ENCODE results near the gene KLK6. TPM values are rescaled to one million over a fixed set of nuclear protein-coding genes. Genes with fewer than 3 reads are reported as not detected.

Gene KLK6
- total RNA-seq, 1 experiment from 2014 or later = 75.0 TPM

DNA sequence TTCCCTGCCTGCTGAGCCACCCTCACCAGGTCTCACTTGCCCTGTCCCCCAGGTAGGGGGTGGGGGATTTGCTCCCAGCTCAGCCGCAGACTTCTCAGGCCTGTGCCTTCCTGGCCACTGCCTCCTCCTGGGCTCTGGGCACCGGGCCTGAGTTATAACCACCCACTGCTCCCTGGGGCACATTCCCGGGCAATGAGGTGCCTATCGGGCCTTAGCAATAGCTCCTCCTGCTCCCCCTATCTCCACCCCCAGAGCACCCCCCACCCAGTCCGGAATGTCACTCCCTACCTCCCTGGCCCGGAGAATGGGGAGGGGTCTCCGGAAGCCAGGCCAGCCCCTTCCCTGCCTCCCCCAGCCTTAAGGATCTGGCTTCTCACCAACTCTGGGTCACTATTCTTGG is 16.5 kb downstream of the KLK6 start, which contains the start of gene KLK5:
KLK5 (minus strand) TSS at position 129 of the 400 bp plus-strand sequence. CDS start 381 bp downstream, outside the sequence.
- Histone ChIP-seq H4K20me1 (ENCODE audit: low read length) (no peaks in the 10 kb centered on the region), H3K27ac (ENCODE audit: low read length) (no peak within 1 kb of the TSS), H3K9me3 (ENCODE audit: low read length) (no peaks in the 10 kb centered on the region), H3K9me2 (replicated peaks; ENCODE audit: low read length) (no peaks in the 10 kb centered on the region), H3K9ac (ENCODE audit: low read length) (no peak within 1 kb of the TSS), H2AFZ (ENCODE audit: low read length) (peak within 1 kb of the TSS; percentile 23), H3K4me3 (ENCODE audit: low read length) (peak within 1 kb of the TSS; percentile 41; the same call in 1 of the 2 replicates), H3K4me2 (ENCODE audit: low read length) (peak within 1 kb of the TSS; percentile 46), H3K4me1 (ENCODE audit: insufficient read depth, low read length) (peaks cover 11% of the 10 kb centered on the region), H3F3A (ENCODE audit: low read length, unreplicated experiment) (no peaks in the 10 kb centered on the region), H3K27me3 (ENCODE audit: low read length) (no peaks in the 10 kb centered on the region), H3K79me2 (ENCODE audit: low read length) (no peaks in the 10 kb centered on the region), H3K36me3 (ENCODE audit: low read depth, low read length) (no peaks in the 10 kb centered on the region)
- BruUV-seq (replicated peaks) = no TSS peak
- intact Hi-C loops (cut with micrococcal nuclease) = no loop called here
- ChIA-PET CTCF (interaction anchor here (0.6 kb wide), 2 partner anchors 60 to 704 kb away, joined by 3 to 7 read pairs; no protein-coding TSS in a partner anchor), POLR2A (ENCODE audit: unreplicated experiment) (no interaction called here)
- DNase-seq (peak; percentile 66), ATAC-seq (peak; percentile 58)
- TF ChIP-seq EZH2phosphoT487 (IDR thresholded peaks at IDR 0.05; ENCODE audit: borderline replicate concordance, low read length) (no peak), CTCF (conservative IDR thresholded peaks at IDR 0.05; ENCODE audit: low read depth, low read length) (no peak), EZH2 (IDR thresholded peaks at IDR 0.05; ENCODE audit: low read length, unreplicated experiment) (no peak)

GRCh38 chr19:50949861-50950260 is 19.5 kb downstream of the KLK6 start:
- no peak for DNase-seq
- TF ChIP-seq EZH2phosphoT487 (IDR thresholded peaks at IDR 0.05; ENCODE audit: borderline replicate concordance, low read length) = no peak
- no peak for TF ChIP-seq EZH2 (IDR thresholded peaks at IDR 0.05; ENCODE audit: low read length, unreplicated experiment)
- no peak for TF ChIP-seq CTCF (conservative IDR thresholded peaks at IDR 0.05; ENCODE audit: low read depth, low read length)
- Histone ChIP-seq H3K36me3 (ENCODE audit: low read depth, low read length) (no peaks in the 10 kb centered on the region), H2AFZ (ENCODE audit: low read length) (no peak overlapping the region), H3K4me1 (ENCODE audit: insufficient read depth, low read length) (peaks cover 11% of the 10 kb centered on the region), H3K4me2 (ENCODE audit: low read length) (no peak overlapping the region), H4K20me1 (ENCODE audit: low read length) (no peaks in the 10 kb centered on the region), H3K79me2 (ENCODE audit: low read length) (no peaks in the 10 kb centered on the region), H3K4me3 (ENCODE audit: low read length) (no peak overlapping the region), H3K27ac (ENCODE audit: low read length) (no peak overlapping the region), H3K9me2 (replicated peaks; ENCODE audit: low read length) (no peaks in the 10 kb centered on the region), H3K9ac (ENCODE audit: low read length) (no peak overlapping the region), H3F3A (ENCODE audit: low read length, unreplicated experiment) (no peaks in the 10 kb centered on the region), H3K27me3 (ENCODE audit: low read length) (no peaks in the 10 kb centered on the region), H3K9me3 (ENCODE audit: low read length) (no peaks in the 10 kb centered on the region)
- intact Hi-C loops (cut with micrococcal nuclease) = no loop called here
- no peak for ATAC-seq
- ChIA-PET CTCF (no interaction called here), POLR2A (ENCODE audit: unreplicated experiment) (no interaction called here)
- no TSS peak for BruUV-seq (replicated peaks)

GRCh38 chr19:50947123-50947522 is 22.3 kb downstream of the KLK6 start:
- Histone ChIP-seq H3K27ac (ENCODE audit: low read length) (no peak overlapping the region), H3K9me3 (ENCODE audit: low read length) (no peaks in the 10 kb centered on the region), H3K27me3 (ENCODE audit: low read length) (no peaks in the 10 kb centered on the region), H2AFZ (ENCODE audit: low read length) (no peak overlapping the region), H4K20me1 (ENCODE audit: low read length) (no peaks in the 10 kb centered on the region), H3K4me3 (ENCODE audit: low read length) (no peak overlapping the region), H3K79me2 (ENCODE audit: low read length) (no peaks in the 10 kb centered on the region), H3F3A (ENCODE audit: low read length, unreplicated experiment) (peaks cover 3% of the 10 kb centered on the region), H3K9me2 (replicated peaks; ENCODE audit: low read length) (no peaks in the 10 kb centered on the region), H3K9ac (ENCODE audit: low read length) (no peak overlapping the region), H3K4me2 (ENCODE audit: low read length) (no peak overlapping the region), H3K36me3 (ENCODE audit: low read depth, low read length) (no peaks in the 10 kb centered on the region), H3K4me1 (ENCODE audit: insufficient read depth, low read length) (peaks cover 9% of the 10 kb centered on the region)
- intact Hi-C loops (cut with micrococcal nuclease) = no loop called here
- ATAC-seq (no peak), DNase-seq (no peak)
- BruUV-seq (replicated peaks) = no TSS peak
- TF ChIP-seq CTCF (conservative IDR thresholded peaks at IDR 0.05; ENCODE audit: low read depth, low read length) (no peak), EZH2 (IDR thresholded peaks at IDR 0.05; ENCODE audit: low read length, unreplicated experiment) (no peak), EZH2phosphoT487 (IDR thresholded peaks at IDR 0.05; ENCODE audit: borderline replicate concordance, low read length) (no peak)
- CTCF ChIA-PET = no interaction called here
- POLR2A ChIA-PET (ENCODE audit: unreplicated experiment) = no interaction called here

Data from PC-3 (cell line).